Fibroblast of mammary gland (primary cell): Measurements from ENCODE around the gene PHACTR1.

ENCODE experiments used
- DNase-seq: peaks from one replicate; pipeline ENCODE4 v3.0.0-alpha.2; 2010; ENCODE audit warnings: low read depth
- H3K4me3 ChIP-seq: 2 replicates; pipeline ENCODE4 v1.5.1; 2011; ENCODE audit warnings: low read depth, mild to moderate bottlenecking, low read length, moderate library complexity; ENCODE audit not compliant: control insufficient read depth
- TF ChIP-seq, protein P1 (sequence below): conservative IDR thresholded peaks from 2 replicates; pipeline ENCODE4 v1.5.1; 2011; ENCODE audit warnings: low read depth, low read length, inconsistent platforms; ENCODE audit not compliant: control insufficient read depth, insufficient read depth

Gene PHACTR1

DNA sequence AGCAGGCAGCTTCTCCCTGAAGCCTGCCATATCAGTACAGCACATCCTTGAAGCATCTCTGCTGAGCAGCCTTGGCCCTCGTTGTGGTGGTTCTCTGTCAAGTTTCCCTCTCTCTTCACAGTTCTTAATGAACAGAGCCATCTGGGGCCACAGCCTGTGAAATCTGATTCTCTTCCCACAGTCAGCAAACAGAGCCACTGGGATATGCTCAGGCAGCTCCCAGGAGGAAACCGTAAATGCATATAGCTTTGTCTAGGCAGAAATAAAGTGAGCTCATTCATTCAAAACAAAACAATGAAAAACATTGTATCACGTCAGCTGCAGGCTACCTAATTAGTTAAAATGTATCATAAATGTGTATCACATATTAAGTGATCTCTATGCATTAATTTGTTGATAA, 531.5 kb downstream of the PHACTR1 start:
- DNase-seq: no peak
- no peak overlapping the region for H3K4me3 ChIP-seq
- TF ChIP-seq, protein P1, sequence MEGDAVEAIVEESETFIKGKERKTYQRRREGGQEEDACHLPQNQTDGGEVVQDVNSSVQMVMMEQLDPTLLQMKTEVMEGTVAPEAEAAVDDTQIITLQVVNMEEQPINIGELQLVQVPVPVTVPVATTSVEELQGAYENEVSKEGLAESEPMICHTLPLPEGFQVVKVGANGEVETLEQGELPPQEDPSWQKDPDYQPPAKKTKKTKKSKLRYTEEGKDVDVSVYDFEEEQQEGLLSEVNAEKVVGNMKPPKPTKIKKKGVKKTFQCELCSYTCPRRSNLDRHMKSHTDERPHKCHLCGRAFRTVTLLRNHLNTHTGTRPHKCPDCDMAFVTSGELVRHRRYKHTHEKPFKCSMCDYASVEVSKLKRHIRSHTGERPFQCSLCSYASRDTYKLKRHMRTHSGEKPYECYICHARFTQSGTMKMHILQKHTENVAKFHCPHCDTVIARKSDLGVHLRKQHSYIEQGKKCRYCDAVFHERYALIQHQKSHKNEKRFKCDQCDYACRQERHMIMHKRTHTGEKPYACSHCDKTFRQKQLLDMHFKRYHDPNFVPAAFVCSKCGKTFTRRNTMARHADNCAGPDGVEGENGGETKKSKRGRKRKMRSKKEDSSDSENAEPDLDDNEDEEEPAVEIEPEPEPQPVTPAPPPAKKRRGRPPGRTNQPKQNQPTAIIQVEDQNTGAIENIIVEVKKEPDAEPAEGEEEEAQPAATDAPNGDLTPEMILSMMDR: no peak

GRCh38 chr6:13248584-13248985, 532.0 kb downstream of the PHACTR1 start:
- DNase-seq: no peak
- no peak overlapping the region for H3K4me3 ChIP-seq
- TF ChIP-seq, protein P1: no peak

- H3K4me3 ChIP-seq: no peak overlapping the region
- no peak for DNase-seq
- TF ChIP-seq, protein P1: no peak
Observed at GRCh38 chr6:13248994-13249393, 532.4 kb downstream of the PHACTR1 start.

- no peak overlapping the region for H3K4me3 ChIP-seq
- no peak for DNase-seq
- TF ChIP-seq, protein P1: no peak
Observed at GRCh38 chr6:13249817-13250216, 533.2 kb downstream of the PHACTR1 start.

GRCh38 chr6:13250703-13251102, 534.1 kb downstream of the PHACTR1 start:
- no peak for DNase-seq
- TF ChIP-seq, protein P1: no peak
- H3K4me3 ChIP-seq: no peak overlapping the region

GRCh38 chr6:13251242-13251641, 534.7 kb downstream of the PHACTR1 start:
- TF ChIP-seq, protein P1: no peak
- DNase-seq: no peak
- no peak overlapping the region for H3K4me3 ChIP-seq

DNA sequence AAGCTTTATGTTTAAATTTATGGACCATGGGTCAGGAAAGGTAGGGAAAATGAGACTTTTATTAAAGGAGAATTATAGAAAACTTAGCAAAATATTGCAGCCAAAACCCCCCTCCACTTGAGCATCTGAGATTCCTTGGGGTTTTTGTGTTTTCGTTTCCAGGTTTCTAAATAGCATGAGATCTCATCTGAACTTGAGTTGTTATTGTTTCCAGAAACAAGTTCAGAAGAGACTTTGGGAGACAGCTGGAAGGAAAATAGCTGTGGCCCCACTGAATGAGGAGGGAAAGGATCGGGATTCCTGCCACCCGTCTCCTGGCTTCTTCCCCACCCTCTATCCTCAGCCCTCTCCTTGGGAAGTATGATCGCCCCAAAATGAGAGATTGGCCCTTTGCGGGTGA, 536.2 kb downstream of the PHACTR1 start:
- DNase-seq: no peak
- no peak overlapping the region for H3K4me3 ChIP-seq
- TF ChIP-seq, protein P1: no peak
